ENCODE measurements around the gene XIRP2.
"Not testable (repeated sequence)": the region's sequence is repeated elsewhere in the genome, so short reads cannot be mapped to it uniquely, and the experiment has no call there.

The XIRP2 gene

GRCh38 chr2:167052825-167053224 lies 164.5 kb downstream of the XIRP2 start:
- DNase-seq = no peak

GRCh38 chr2:167054881-167055280 lies 166.6 kb downstream of the XIRP2 start:
- no peak for DNase-seq

GRCh38 chr2:167057446-167057845 lies 169.2 kb downstream of the XIRP2 start:
- DNase-seq = no peak

GRCh38 chr2:167059173-167059572 lies 170.9 kb downstream of the XIRP2 start:
- DNase-seq = no peak

- DNase-seq = no peak
Observed at GRCh38 chr2:167069855-167070254, 181.6 kb downstream of the XIRP2 start.

- not testable (repeated sequence) for DNase-seq
Observed at GRCh38 chr2:167075708-167076107, 187.4 kb downstream of the XIRP2 start.

- DNase-seq = not testable (repeated sequence)
Observed at GRCh38 chr2:167098931-167099330, 210.7 kb downstream of the XIRP2 start.

GRCh38 chr2:167100506-167100905 lies 212.2 kb downstream of the XIRP2 start:
- no peak for DNase-seq

- no peak for DNase-seq
Observed at GRCh38 chr2:167103028-167103756, 214.9 kb downstream of the XIRP2 start.

- DNase-seq = no peak
Observed at GRCh38 chr2:167103757-167104133, 215.5 kb downstream of the XIRP2 start.

GRCh38 chr2:167104691-167105090 lies 216.4 kb downstream of the XIRP2 start:
- DNase-seq = no peak

GRCh38 chr2:167109682-167110081 lies 221.4 kb downstream of the XIRP2 start:
- DNase-seq = not testable (repeated sequence)

- no peak for DNase-seq
Observed at GRCh38 chr2:167110345-167110744, 222.1 kb downstream of the XIRP2 start.

GRCh38 chr2:167114018-167114417 lies 225.7 kb downstream of the XIRP2 start:
- no peak for DNase-seq

- DNase-seq = no peak
Observed at GRCh38 chr2:167115541-167115940, 227.3 kb downstream of the XIRP2 start.

GRCh38 chr2:167122389-167122788 lies 234.1 kb downstream of the XIRP2 start:
- no peak for DNase-seq

- DNase-seq = no peak
Observed at GRCh38 chr2:167126165-167126564, 237.9 kb downstream of the XIRP2 start.

- no peak for DNase-seq
Observed at GRCh38 chr2:167127135-167127534, 238.9 kb downstream of the XIRP2 start.

- DNase-seq = no peak
Observed at GRCh38 chr2:167128130-167128529, 239.8 kb downstream of the XIRP2 start.

GRCh38 chr2:167132066-167132465 lies 243.8 kb downstream of the XIRP2 start:
- no peak for DNase-seq

- no peak for DNase-seq
Observed at GRCh38 chr2:167132906-167133555, 244.8 kb downstream of the XIRP2 start.

- DNase-seq = no peak
Observed at GRCh38 chr2:167133614-167134013, 245.3 kb downstream of the XIRP2 start.

GRCh38 chr2:167134381-167135072 lies 246.2 kb downstream of the XIRP2 start:
- no peak for DNase-seq

- DNase-seq = no peak
Observed at GRCh38 chr2:167135706-167136105, 247.4 kb downstream of the XIRP2 start.

Measured in CD4-positive, alpha-beta T cell treated with Interleukin-4 for 1 hour (primary cell).